Skeletal muscle tissue (tissue), 4 donors: Measurements from ENCODE around the gene DCXR. TPM values are rescaled to one million over a fixed set of nuclear protein-coding genes. Genes with fewer than 3 reads are reported as not detected.

Experiments
- H3K27ac ChIP-seq: one replicate; pipeline ENCODE4 v1.7.0; 2013; ENCODE audit warnings: mild to moderate bottlenecking, low read depth, low read length, inconsistent platforms
- H3K27me3 ChIP-seq, 3 donors: one replicate each; pipeline ENCODE4 v1.7.0; 2013; ENCODE audit warnings: low read length in 3 of 3; ENCODE audit not compliant: control insufficient read depth in 3 of 3, insufficient read depth in 3 of 3
- H3K36me3 ChIP-seq, 3 donors: one replicate each; pipeline ENCODE4 v1.7.0; 2013; ENCODE audit warnings: low read length in 3 of 3; ENCODE audit not compliant: control insufficient read depth in 3 of 3, insufficient read depth in 3 of 3
- H3K4me1 ChIP-seq, 3 donors: one replicate each; pipeline ENCODE4 v1.7.0; 2013; ENCODE audit warnings: low read length in 3 of 3, mild to moderate bottlenecking in 3 of 3; ENCODE audit not compliant: control insufficient read depth in 3 of 3, insufficient read depth in 3 of 3
- H3K4me3 ChIP-seq, 3 donors: one replicate each; pipeline ENCODE4 v1.7.0; 2013; ENCODE audit warnings: low read length in 3 of 3
- H3K9ac ChIP-seq, 3 donors: one replicate each; pipeline ENCODE4 v1.7.0; 2013; ENCODE audit warnings: low read length in 3 of 3, mild to moderate bottlenecking in 3 of 3, moderate library complexity in 2 of 3, low read depth in 1 of 3
- H3K9me3 ChIP-seq, 3 donors: one replicate each; pipeline ENCODE4 v1.7.0; 2013; ENCODE audit warnings: low read length in 3 of 3; ENCODE audit not compliant: control insufficient read depth in 3 of 3
- total RNA-seq: library from RNA; depleted of rRNA; stranded (reverse); fragments of >200 nt; gene quantifications from one replicate; pipeline ENCODE4 v1.2.3, GENCODE V29; 2014
- donor health status: Osteomylitis.

DCXR gene
- total RNA-seq, 1 donor from 2014 or later, result 20.4 TPM

DNA sequence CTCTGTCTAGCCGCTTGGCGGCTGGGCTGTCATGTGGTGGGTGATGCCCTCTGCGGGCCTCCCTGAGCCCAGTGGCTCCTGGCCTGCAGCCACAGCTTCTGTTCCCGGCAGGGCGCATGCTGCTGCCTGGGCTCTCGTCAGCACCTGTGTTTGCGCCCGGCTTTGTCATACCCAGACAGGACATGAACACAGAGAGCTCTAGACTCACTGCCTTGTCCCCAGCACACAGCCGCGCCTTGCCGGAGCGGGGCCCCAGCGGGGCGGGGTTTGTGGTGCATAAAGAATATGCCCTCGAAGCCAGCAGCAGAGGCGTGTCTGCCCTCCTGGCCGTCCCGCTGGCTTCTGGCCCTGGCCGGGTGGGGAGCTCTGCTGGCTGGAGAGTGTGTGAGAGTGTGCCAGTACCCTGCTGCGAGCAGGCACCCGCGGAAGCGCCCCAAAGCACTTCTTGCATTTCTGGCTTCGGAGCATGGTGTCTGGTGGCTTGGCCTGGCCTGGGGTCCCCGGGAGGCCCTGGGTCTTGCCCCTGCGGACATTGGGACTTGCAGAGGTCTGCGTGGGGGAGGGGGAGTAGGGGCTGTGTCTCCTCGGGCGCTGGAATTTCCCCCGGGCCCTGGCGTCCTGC is 45.7 kb downstream of the DCXR start:
- Histone ChIP-seq H3K4me1 (peaks cover 23 to 38% (median 31%) of the 10 kb centered on the region in 3 donors), H3K27me3 (no peaks in the 10 kb centered on the region), H3K9ac (peak overlapping the region; percentile 56 to 81 (median 65)), H3K27ac (peak overlapping the region; percentile 73), H3K9me3 (no peaks in the 10 kb centered on the region), H3K4me3 (peak overlapping the region; percentile 14 to 67 (median 52)), H3K36me3 (peaks cover 4 to 12% (median 7%) of the 10 kb centered on the region in 3 donors)

- H3K27ac ChIP-seq, result peak overlapping the region; percentile 73
- H3K9ac ChIP-seq, result peak overlapping the region; percentile 51 to 81 (median 56)
- peaks cover 7 to 16% (median 8%) of the 10 kb centered on the region in 3 donors for H3K36me3 ChIP-seq
- H3K4me1 ChIP-seq, result peaks cover 23 to 38% (median 31%) of the 10 kb centered on the region in 3 donors
- H3K9me3 ChIP-seq, result no peaks in the 10 kb centered on the region
- H3K27me3 ChIP-seq, result no peaks in the 10 kb centered on the region
- H3K4me3 ChIP-seq, result peak overlapping the region; percentile 10 to 67 (median 52)
These were observed 46.4 kb downstream of the DCXR start for GRCh38 chr17:81990836-81991683.

GRCh38 chr17:81987161-81987770 is 50.2 kb downstream of the DCXR start:
- Histone ChIP-seq H3K27ac (no peak overlapping the region), H3K9me3 (no peaks in the 10 kb centered on the region), H3K36me3 (peaks cover 24 to 27% (median 26%) of the 10 kb centered on the region in 3 donors), H3K4me3 (no peak overlapping the region), H3K9ac (no peak overlapping the region), H3K4me1 (peaks cover 17 to 21% (median 18%) of the 10 kb centered on the region in 3 donors), H3K27me3 (no peaks in the 10 kb centered on the region)

DNA sequence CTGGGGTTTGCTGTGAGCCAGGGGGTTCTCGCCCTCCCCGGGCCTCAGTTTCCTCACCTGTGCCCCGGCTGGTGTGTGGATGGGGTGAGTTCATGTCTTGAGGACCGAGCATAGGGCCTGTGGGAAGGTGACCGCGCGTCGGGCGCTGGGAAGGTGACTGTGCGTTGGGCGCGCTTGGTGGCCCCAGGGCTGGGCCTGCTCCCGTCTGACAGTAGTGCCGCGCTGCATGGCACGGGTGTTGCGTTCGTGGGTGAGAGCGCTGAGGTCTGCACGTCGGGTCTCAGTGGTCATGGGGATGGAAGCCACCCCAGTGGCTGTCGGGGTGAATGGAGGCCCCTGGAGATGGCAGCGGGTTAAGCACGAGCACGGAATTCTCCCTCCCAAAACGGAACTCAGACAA is 50.9 kb downstream of the DCXR start:
- peaks cover 24 to 27% (median 26%) of the 10 kb centered on the region in 3 donors for H3K36me3 ChIP-seq
- no peaks in the 10 kb centered on the region for H3K27me3 ChIP-seq
- H3K4me1 ChIP-seq, result peaks cover 11 to 14% (median 11%) of the 10 kb centered on the region in 3 donors
- no peak overlapping the region for H3K4me3 ChIP-seq
- no peak overlapping the region for H3K9ac ChIP-seq
- no peaks in the 10 kb centered on the region for H3K9me3 ChIP-seq
- no peak overlapping the region for H3K27ac ChIP-seq

Other genes starting within 250 kb of the DCXR start
- not detected for gene GCGR, start 233.5 kb downstream of the DCXR start, total RNA-seq
- 81.9 TPM for gene MCRIP1, start 204.4 kb downstream of the DCXR start, total RNA-seq
- 35.0 TPM for gene PPP1R27, start 202.6 kb downstream of the DCXR start, total RNA-seq
- gene P4HB, start 177.2 kb downstream of the DCXR start, total RNA-seq, result 264 TPM
- gene ARHGDIA, start 166.4 kb downstream of the DCXR start, total RNA-seq, result 43.3 TPM
- 78.8 TPM for gene ALYREF, start 146.1 kb downstream of the DCXR start, total RNA-seq
- gene ANAPC11, start 146.0 kb downstream of the DCXR start, total RNA-seq, result 104 TPM
- 1.0 TPM for gene NPB, start 135.5 kb downstream of the DCXR start, total RNA-seq
- 10.4 TPM for gene PCYT2, start 126.3 kb downstream of the DCXR start, total RNA-seq
- gene SIRT7, start 119.5 kb downstream of the DCXR start, total RNA-seq, result 3.7 TPM
- 8.9 TPM for gene MAFG, start 110.0 kb downstream of the DCXR start, total RNA-seq
- 43.8 TPM for gene PYCR1, start 100.4 kb downstream of the DCXR start, total RNA-seq
- gene MYADML2, start 90.5 kb downstream of the DCXR start, total RNA-seq, result 16.7 TPM
- 0.52 TPM for gene NOTUM, start 76.5 kb downstream of the DCXR start, total RNA-seq
- 18.8 TPM for gene ASPSCR1, start 60.1 kb downstream of the DCXR start, total RNA-seq
- 20.9 TPM for gene CENPX, start 14.8 kb downstream of the DCXR start, total RNA-seq
- 7.8 TPM for gene LRRC45, start 14.4 kb downstream of the DCXR start, total RNA-seq
- gene RAC3, start 6.0 kb downstream of the DCXR start, total RNA-seq, result 8.4 TPM
- 16.7 TPM for gene RFNG, start 14.1 kb upstream of the DCXR start, total RNA-seq
- 64.7 TPM for gene GPS1, start 14.2 kb upstream of the DCXR start, total RNA-seq
- 24.5 TPM for gene DUS1L, start 28.1 kb upstream of the DCXR start, total RNA-seq
- 26.1 TPM for gene FASN, start 60.5 kb upstream of the DCXR start, total RNA-seq
- 11.5 TPM for gene CCDC57, start 175.1 kb upstream of the DCXR start, total RNA-seq
- 13.0 TPM for gene SLC16A3, start 191.3 kb upstream of the DCXR start, total RNA-seq
- gene CSNK1D, start 236.0 kb upstream of the DCXR start, total RNA-seq, result 21.4 TPM